Measurements from ENCODE around the gene ARHGAP24. TPM values are rescaled to one million over a fixed set of nuclear protein-coding genes. Genes with fewer than 3 reads are reported as not detected.
A peak's percentile ranks its signal among the peaks of the same experiment; 100 is the strongest.

Gene ARHGAP24
- total and polyA plus RNA-seq, 2 donors (not counting 1 experiment from before 2014, with no cell fraction given): 15.9 to 40.5 TPM

- TF ChIP-seq, protein P1, sequence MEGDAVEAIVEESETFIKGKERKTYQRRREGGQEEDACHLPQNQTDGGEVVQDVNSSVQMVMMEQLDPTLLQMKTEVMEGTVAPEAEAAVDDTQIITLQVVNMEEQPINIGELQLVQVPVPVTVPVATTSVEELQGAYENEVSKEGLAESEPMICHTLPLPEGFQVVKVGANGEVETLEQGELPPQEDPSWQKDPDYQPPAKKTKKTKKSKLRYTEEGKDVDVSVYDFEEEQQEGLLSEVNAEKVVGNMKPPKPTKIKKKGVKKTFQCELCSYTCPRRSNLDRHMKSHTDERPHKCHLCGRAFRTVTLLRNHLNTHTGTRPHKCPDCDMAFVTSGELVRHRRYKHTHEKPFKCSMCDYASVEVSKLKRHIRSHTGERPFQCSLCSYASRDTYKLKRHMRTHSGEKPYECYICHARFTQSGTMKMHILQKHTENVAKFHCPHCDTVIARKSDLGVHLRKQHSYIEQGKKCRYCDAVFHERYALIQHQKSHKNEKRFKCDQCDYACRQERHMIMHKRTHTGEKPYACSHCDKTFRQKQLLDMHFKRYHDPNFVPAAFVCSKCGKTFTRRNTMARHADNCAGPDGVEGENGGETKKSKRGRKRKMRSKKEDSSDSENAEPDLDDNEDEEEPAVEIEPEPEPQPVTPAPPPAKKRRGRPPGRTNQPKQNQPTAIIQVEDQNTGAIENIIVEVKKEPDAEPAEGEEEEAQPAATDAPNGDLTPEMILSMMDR (conservative IDR thresholded peaks at IDR 0.05 in 1 of 2, IDR thresholded peaks at IDR 0.05 in 1 of 2; ENCODE audit: low read depth in 1 of 2, low read length in 2 of 2): no peak
- no peak for TF ChIP-seq EZH2 (IDR thresholded peaks at IDR 0.05; ENCODE audit: low read length, missing control alignments)
- H3K79me2 ChIP-seq (ENCODE audit: control insufficient read depth, insufficient read depth, low read length): peaks cover 39% of the 10 kb centered on the region
- peaks cover 16% of the 10 kb centered on the region for H3K4me1 ChIP-seq (ENCODE audit: control insufficient read depth, extremely low read depth, insufficient read depth, low read length)
- H3K9ac ChIP-seq (ENCODE audit: insufficient read depth, low read length): no peak overlapping the region
- peak overlapping the region; percentile 30 for H3K4me2 ChIP-seq (ENCODE audit: extremely low read depth, insufficient read depth, low read length)
- H3K9me3 ChIP-seq (ENCODE audit: control insufficient read depth, insufficient read depth, low read depth, low read length): no peaks in the 10 kb centered on the region
- no peak overlapping the region for H3K4me3 ChIP-seq (replicated peaks in 1 of 4; ENCODE audit: control extremely low read depth in 1 of 4, insufficient read depth in 1 of 4, low read depth in 3 of 4, low read length in 4 of 4)
- H2AFZ ChIP-seq (ENCODE audit: low read length): no peak overlapping the region
- H3K36me3 ChIP-seq (ENCODE audit: control insufficient read depth, insufficient read depth, low read length): no peaks in the 10 kb centered on the region
- H3K27me3 ChIP-seq (ENCODE audit: control insufficient read depth, insufficient read depth, low read length): no peaks in the 10 kb centered on the region
- no peaks in the 10 kb centered on the region for H4K20me1 ChIP-seq (ENCODE audit: control insufficient read depth, extremely low read depth, insufficient read depth, low read length)
- DNase-seq (ENCODE audit: low read depth in 2 of 2): peak; percentile 86 to 87
- H3K27ac ChIP-seq (ENCODE audit: insufficient read depth, low read length): peak overlapping the region; percentile 42
Measured at GRCh38 chr4:85783483-85783882, 308.5 kb downstream of the ARHGAP24 start.

DNA sequence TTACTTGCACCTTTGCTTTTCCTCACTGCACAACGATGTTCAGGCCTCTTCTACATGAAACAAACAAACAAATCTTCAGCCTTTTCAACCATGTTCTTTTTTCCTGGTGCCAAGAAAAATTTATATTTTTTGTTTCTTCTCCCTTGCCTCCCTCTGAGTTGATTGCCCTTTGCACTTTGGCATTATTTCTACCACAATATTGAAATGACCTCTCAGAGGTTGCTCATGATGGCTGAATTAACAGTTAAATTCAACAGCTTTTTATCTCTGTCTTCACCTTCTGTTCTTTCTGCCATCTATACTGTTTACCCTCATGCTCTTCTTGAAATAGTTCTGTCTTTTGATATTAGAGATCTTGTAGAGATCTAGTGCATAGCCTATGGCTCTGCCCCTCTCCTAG is 308.9 kb downstream of the ARHGAP24 start:
- TF ChIP-seq, protein P1 (conservative IDR thresholded peaks at IDR 0.05 in 1 of 2, IDR thresholded peaks at IDR 0.05 in 1 of 2; ENCODE audit: low read depth in 1 of 2, low read length in 2 of 2): no peak
- TF ChIP-seq EZH2 (IDR thresholded peaks at IDR 0.05; ENCODE audit: low read length, missing control alignments): no peak
- Histone ChIP-seq H3K4me2 (ENCODE audit: extremely low read depth, insufficient read depth, low read length) (peak overlapping the region; percentile 30), H3K27ac (ENCODE audit: insufficient read depth, low read length) (peak overlapping the region; percentile 42), H3K36me3 (ENCODE audit: control insufficient read depth, insufficient read depth, low read length) (no peaks in the 10 kb centered on the region), H3K4me3 (replicated peaks in 1 of 4; ENCODE audit: control extremely low read depth in 1 of 4, insufficient read depth in 1 of 4, low read depth in 3 of 4, low read length in 4 of 4) (no peak overlapping the region), H3K9me3 (ENCODE audit: control insufficient read depth, insufficient read depth, low read depth, low read length) (no peaks in the 10 kb centered on the region), H3K9ac (ENCODE audit: insufficient read depth, low read length) (no peak overlapping the region), H3K79me2 (ENCODE audit: control insufficient read depth, insufficient read depth, low read length) (peaks cover 42% of the 10 kb centered on the region), H2AFZ (ENCODE audit: low read length) (no peak overlapping the region), H3K4me1 (ENCODE audit: control insufficient read depth, extremely low read depth, insufficient read depth, low read length) (peaks cover 16% of the 10 kb centered on the region), H3K27me3 (ENCODE audit: control insufficient read depth, insufficient read depth, low read length) (no peaks in the 10 kb centered on the region), H4K20me1 (ENCODE audit: control insufficient read depth, extremely low read depth, insufficient read depth, low read length) (no peaks in the 10 kb centered on the region)
- no peak for DNase-seq (ENCODE audit: low read depth in 2 of 2)

GRCh38 chr4:85784348-85784747 is 309.4 kb downstream of the ARHGAP24 start:
- Histone ChIP-seq H3K36me3 (ENCODE audit: control insufficient read depth, insufficient read depth, low read length) (no peaks in the 10 kb centered on the region), H2AFZ (ENCODE audit: low read length) (no peak overlapping the region), H3K27ac (ENCODE audit: insufficient read depth, low read length) (peak overlapping the region; percentile 42), H3K79me2 (ENCODE audit: control insufficient read depth, insufficient read depth, low read length) (peaks cover 43% of the 10 kb centered on the region), H3K4me1 (ENCODE audit: control insufficient read depth, extremely low read depth, insufficient read depth, low read length) (peaks cover 16% of the 10 kb centered on the region), H3K9me3 (ENCODE audit: control insufficient read depth, insufficient read depth, low read depth, low read length) (no peaks in the 10 kb centered on the region), H4K20me1 (ENCODE audit: control insufficient read depth, extremely low read depth, insufficient read depth, low read length) (no peaks in the 10 kb centered on the region), H3K9ac (ENCODE audit: insufficient read depth, low read length) (no peak overlapping the region), H3K4me3 (replicated peaks in 1 of 4; ENCODE audit: control extremely low read depth in 1 of 4, insufficient read depth in 1 of 4, low read depth in 3 of 4, low read length in 4 of 4) (no peak overlapping the region), H3K4me2 (ENCODE audit: extremely low read depth, insufficient read depth, low read length) (peak overlapping the region; percentile 34), H3K27me3 (ENCODE audit: control insufficient read depth, insufficient read depth, low read length) (no peaks in the 10 kb centered on the region)
- TF ChIP-seq, protein P1 (conservative IDR thresholded peaks at IDR 0.05 in 1 of 2, IDR thresholded peaks at IDR 0.05 in 1 of 2; ENCODE audit: low read depth in 1 of 2, low read length in 2 of 2): no peak
- TF ChIP-seq EZH2 (IDR thresholded peaks at IDR 0.05; ENCODE audit: low read length, missing control alignments): no peak
- DNase-seq (ENCODE audit: low read depth in 2 of 2): no peak
